IPS DF 4.7 (cell line): ENCODE measurements around the gene SLC4A9.

Experiments used
- DNase-seq: peaks from one replicate; pipeline ENCODE4 v3.0.0-alpha.2; 2013; ENCODE audit warnings: low spot score; ENCODE audit errors: extremely low read depth

Gene SLC4A9, protein sequence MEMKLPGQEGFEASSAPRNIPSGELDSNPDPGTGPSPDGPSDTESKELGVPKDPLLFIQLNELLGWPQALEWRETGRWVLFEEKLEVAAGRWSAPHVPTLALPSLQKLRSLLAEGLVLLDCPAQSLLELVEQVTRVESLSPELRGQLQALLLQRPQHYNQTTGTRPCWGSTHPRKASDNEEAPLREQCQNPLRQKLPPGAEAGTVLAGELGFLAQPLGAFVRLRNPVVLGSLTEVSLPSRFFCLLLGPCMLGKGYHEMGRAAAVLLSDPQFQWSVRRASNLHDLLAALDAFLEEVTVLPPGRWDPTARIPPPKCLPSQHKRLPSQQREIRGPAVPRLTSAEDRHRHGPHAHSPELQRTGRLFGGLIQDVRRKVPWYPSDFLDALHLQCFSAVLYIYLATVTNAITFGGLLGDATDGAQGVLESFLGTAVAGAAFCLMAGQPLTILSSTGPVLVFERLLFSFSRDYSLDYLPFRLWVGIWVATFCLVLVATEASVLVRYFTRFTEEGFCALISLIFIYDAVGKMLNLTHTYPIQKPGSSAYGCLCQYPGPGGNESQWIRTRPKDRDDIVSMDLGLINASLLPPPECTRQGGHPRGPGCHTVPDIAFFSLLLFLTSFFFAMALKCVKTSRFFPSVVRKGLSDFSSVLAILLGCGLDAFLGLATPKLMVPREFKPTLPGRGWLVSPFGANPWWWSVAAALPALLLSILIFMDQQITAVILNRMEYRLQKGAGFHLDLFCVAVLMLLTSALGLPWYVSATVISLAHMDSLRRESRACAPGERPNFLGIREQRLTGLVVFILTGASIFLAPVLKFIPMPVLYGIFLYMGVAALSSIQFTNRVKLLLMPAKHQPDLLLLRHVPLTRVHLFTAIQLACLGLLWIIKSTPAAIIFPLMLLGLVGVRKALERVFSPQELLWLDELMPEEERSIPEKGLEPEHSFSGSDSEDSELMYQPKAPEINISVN

DNA sequence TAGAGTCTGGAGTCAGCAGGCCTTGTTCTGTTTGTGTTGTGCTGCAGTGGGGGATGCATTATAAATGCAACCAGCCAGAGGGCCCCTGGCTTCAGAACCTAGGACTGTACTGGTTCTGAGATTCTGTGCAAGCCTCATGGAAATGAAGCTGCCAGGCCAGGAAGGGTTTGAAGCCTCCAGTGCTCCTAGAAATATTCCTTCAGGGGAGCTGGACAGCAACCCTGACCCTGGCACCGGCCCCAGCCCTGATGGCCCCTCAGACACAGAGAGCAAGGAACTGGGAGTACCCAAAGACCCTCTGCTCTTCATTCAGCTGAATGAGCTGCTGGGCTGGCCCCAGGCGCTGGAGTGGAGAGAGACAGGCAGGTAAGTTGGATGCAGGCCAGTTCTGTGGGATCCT is at the start of gene SLC4A9:
SLC4A9 (plus strand) TSS at position 94 of the 400 bp plus-strand sequence; CDS start at position 137, 43 bp downstream.
- no peak for DNase-seq

- DNase-seq: no peak
Observed at GRCh38 chr5:140310434-140310833, 49.6 kb upstream of the SLC4A9 start.

DNA sequence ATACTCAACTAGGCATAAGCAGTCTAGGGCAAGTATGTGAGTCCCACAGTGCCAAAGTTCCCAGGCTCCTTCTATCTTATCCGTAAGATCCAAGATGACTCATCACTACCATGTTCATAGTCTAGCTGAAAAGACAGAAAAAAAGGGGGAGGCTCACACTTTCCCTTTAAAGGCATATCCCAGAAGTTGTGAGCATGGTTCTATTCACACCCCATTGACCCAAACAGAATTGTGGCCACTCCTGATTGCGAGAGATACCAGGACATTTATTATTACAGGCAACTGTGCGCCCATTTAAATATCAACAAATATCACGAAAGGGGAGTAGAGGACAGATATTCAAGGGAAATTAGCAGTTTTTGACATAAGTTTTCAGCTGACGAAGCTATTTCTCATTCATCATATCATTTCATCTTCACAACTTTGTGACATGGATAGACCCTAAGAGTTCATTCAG is 49.0 kb upstream of the SLC4A9 start:
- no peak for DNase-seq

DNA sequence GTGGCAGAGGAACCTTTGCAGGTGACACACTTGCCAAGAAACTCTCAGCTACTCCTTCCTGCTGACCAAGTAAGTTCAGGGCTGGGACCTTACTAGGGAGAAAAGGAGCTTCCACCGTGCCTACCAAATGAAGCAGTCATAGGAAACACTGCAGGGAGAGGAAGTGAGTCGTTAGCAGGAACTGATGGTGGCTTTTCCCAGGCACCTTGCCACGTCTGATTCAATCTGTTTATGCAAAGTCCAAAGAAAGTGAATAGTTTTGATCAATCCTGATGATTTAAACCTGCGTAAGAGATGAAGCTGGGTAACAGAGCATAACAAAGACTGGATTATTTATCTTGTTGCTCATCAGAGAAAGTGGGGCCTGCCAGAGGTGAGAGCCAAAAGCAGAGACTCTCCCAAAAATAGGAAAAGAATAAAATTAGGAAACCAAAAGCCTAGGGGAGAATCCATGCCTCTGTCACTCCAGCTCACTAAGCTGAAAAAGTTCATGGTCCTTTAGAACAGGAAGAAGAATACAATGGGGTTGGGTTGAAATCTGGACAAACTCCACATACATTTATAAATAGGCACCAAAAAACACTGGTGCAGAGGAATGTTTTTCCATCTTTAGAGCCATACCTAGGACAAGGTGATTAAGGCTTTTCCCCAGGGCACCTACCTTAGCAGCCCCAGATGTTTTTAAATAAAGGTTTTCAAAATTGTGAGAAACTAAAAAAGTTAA is 47.8 kb upstream of the SLC4A9 start:
- DNase-seq: no peak

- no peak for DNase-seq
Observed at GRCh38 chr5:140312791-140313189, 47.2 kb upstream of the SLC4A9 start.

GRCh38 chr5:140317859-140318258 is 42.1 kb upstream of the SLC4A9 start:
- no peak for DNase-seq

DNA sequence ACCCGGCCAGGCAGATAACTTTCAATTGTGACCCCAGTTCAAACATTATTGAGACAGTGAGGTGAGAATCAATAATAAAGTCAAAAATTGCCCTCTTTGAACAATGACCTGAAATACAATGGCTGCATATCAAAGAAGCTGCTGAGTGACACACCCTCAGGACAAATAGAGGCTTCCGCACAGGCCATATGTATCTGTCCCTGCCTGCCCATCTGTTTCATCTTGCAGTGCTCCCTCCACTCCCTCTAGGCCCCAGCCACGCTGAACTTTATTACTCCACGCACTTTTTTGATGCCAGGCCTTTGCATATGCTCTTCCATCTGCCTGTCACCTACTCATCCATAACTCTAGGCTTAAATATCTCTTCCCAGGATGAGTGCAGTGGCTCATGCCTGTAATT is 41.2 kb upstream of the SLC4A9 start:
- DNase-seq: no peak

- no peak for DNase-seq
Observed at GRCh38 chr5:140319833-140320232, 40.2 kb upstream of the SLC4A9 start.

DNA sequence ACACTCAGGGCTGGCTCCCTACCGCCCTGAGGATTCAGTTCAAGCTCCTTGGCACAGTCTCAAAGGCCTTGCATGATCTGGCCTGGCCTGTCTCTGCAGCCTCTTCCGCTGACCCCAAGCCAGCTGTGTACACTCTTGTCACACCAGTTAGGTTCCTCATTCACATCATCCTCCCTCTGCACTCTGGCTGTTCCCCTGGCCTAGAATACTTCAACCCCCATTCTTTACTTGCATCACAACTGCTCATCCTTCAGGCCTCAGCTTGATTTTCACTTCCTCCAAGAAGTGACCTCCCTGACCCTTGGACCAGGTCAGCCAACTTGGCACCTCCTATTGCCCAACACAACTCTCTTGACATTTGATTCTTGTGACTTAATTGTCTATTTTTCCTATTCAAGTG is 38.2 kb upstream of the SLC4A9 start:
- DNase-seq: no peak

DNA sequence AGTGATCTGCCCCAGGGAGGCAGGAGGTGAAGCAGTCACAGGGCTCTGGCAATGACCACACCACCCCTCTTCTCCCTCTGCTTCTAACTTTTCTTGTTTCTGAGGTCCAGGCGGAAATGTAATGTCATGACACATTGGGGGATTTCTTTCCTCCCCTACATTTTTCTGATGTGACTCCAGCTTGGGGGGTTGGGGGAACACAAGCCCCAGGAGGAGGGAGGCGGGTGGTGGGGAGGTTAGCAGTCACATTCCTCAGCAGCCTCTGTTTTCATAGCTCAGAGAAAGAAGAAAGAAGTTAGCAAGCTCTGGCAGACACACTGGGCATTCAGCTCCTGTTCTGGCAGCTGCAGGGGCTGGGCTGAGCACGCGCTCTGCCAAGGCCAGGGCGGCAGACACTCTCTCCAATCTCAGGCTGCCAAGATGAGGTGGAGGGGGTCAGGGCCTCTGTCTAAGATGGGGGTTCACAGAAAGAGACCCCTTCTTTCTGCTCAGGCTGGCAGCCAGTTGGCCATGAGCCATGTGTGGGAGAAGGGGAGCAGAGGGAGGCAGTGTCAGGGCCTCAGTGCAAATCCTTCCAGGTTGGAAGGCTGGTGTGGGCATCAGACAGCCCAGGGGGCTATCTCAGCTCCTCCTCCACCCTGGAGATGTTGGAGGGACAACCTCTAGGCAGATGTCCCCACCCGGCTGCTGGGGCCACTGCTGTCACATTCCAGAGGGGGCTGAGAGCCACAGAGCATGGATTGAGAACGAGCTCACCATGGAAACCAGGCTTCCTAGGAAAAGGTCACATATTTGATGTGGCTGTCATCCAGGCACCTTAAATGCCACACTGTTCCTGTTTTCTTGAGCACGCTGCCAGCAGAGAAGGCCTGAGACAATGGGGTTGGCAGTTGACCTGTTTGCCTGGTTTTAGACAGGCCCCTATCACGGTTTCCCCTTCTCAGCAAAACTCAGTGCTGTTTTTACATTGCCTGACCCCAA is 37.0 kb upstream of the SLC4A9 start:
- DNase-seq: no peak

DNA sequence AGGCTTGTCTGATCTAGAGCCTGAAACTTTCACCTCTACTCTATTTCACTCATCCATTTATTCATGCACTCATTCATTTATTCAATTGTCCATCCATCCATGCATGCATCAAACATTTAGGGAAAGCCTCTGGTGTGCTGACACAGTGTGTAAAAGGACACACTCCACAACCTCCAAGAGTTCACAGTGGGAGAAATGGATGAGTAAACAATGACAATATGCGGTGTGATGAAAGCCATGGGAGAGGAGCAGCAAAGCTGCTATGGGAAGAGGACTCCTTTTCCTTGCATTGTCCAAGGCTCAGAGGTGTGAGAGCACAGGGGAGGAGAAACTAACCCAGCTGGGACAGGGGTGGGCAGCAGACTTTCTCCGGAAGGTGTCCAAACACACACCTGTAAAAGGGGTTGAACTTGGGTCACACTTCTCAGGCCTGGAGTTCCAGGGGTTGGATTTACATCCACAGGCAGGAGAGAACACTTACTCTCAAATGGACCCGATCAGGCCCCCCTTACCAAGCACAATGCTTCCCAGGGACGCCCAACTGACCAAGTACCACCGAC is 35.9 kb upstream of the SLC4A9 start:
- DNase-seq: no peak

DNA sequence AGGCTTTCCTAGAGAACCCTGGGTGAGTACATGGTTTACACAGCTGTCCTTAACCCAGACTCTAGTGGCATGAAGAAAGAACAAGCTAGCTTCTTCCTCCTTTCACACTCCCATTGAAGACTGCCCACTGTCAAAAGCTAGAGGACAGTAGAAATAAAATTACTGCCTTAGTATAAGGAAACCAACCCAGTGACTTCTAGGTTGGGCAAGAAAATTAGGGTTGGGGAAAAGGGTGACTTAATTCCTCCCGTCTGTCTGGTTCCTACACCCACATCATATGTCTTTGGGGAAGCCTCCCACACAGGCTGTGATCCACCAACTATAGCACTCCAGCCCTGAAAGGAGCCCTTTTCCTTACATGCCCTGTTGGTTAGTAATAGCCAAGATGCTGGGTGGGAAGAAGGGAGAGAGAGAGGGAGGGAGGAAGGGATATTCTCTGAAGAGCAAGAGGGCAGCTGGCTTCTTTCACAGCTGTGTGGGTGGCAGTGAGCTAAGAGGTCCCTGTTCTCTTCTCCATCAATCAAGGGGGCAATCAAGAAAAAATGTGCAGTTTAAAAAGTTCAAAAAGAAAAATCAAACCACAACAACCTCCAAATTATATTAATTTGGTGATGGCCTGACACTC is 35.3 kb upstream of the SLC4A9 start:
- DNase-seq: no peak

DNA sequence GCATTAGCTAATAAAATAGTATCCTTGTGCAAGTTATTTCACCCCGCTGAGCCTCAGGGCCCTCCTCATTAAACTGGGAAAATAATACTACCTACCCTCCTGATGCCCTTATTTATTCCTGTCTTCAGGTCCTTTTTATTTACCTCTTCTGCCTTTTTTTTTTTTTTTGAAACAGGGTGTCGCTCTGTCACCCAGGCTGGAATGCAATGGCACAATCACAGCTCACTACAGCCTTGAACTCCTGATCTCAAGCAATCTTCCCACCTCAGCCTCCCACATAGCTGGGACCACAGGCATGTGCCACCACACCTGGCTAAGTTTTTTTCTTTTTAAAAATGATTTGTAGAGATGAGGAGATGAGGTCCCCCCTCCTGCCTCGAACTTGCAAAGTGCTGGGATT is 34.5 kb upstream of the SLC4A9 start:
- no peak for DNase-seq

DNA sequence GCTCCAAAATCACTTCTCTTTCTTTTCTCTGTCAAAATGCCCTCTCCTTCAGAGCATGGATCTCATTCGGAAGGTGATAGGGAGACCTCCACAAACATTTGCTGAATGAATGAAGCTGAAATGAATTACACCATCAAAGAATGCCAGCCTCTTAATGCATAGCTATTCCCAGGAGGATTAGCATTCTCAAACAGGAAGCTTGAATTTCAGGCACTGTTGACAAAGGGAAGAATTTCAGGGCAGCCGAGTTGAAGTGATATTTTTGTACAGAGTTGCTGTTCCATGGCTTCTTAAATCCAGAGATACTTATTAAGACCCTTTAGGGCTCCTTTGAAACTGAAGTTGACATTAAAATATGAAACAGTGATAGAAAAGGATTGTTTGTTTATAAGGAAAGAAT is 32.4 kb upstream of the SLC4A9 start:
- no peak for DNase-seq

DNA sequence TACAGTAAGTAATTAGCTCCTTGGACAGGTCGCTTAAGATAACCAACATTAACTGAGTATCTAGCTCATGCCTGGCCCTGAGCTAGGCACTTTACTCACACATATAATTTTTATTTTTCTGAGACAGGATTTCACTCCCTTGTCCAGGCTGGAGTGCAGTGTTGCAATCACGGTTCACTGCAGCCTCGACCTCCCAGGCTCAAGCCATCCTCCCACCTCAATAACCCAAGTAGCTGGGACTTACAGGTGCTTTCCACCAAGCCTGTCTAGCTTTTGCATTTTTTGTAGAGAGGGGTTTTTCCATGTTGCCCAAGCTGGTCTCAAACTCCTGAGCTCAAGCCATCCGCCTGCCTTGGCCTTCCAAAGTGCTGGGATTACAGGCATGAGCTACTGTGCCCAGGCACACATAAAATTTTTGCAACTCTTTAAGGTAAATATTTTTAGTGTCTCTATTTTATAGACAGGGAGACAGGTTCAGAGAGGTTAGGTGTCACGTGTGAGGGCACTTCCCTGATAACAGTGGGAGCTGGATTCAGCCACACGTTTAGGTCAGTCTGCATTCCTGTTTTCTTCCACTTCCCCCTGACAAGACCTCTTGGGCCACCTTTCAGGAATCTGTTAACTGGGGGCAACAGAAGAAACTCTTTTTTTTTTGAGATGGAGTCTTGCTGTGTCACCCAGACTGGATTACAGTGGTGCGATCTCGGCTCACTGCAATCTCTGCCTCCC is 31.8 kb upstream of the SLC4A9 start:
- no peak for DNase-seq

- DNase-seq: no peak
Observed at GRCh38 chr5:140329739-140330481, 30.1 kb upstream of the SLC4A9 start.

DNA sequence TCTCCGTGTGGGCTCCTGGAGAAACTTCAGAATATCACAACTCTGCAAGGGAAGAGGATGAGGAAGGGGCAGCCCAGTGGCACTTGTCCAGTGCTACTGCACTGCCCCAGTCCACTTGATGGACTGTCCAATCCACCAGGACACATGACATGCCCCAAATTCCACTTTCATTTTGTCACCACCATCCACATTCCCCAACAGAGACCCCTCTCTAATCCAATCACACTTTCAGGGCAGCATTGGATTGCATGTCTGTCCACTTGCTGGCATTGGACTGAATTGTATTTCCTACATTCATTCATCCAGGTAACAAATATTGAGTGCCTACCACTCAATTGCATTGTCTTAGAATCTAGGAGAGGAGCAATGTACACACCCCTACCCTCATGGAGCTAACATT is 28.4 kb upstream of the SLC4A9 start:
- DNase-seq: no peak

DNA sequence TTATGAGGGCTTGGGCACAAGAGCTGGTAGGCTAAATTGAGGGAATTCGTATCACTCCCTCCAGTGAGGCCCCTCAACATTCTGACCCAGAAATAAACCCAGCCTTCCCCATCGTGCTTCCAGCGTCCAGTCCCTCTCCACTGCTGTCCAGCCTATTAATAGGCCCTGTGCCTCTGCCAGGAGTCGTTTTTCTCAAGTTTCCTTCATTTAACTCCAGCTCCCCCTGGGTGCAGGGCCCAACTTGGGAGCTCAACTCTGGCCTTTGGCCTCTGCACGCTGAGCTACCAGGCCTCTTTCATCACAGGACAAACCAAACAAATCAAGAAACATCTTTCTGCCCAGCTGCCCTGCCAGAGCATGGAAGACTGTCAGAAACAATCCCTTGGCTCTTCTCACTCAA is 23.6 kb upstream of the SLC4A9 start:
- no peak for DNase-seq
